HG03045 (cell line): Measurements from ENCODE around the gene CLTB.
"Not testable (repeated sequence)": the region's sequence is repeated elsewhere in the genome, so short reads cannot be mapped to it uniquely, and the experiment has no call there.

ENCODE experiments used
- ATAC-seq: cut with Tn5 transposase; IDR thresholded peaks from one replicate; pipeline ENCODE4 v1.9.1; 2021; ENCODE audit warnings: mild to moderate bottlenecking, moderate library complexity; ENCODE audit not compliant: unreplicated experiment

The CLTB gene, protein sequence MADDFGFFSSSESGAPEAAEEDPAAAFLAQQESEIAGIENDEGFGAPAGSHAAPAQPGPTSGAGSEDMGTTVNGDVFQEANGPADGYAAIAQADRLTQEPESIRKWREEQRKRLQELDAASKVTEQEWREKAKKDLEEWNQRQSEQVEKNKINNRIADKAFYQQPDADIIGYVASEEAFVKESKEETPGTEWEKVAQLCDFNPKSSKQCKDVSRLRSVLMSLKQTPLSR

GRCh38 chr5:176415952-176416924 lies at the start of gene CLTB:
CLTB (minus strand) TSS chr5:176416539; CDS start chr5:176416363, 176 bp downstream.
- ATAC-seq: peak; percentile 94

DNA sequence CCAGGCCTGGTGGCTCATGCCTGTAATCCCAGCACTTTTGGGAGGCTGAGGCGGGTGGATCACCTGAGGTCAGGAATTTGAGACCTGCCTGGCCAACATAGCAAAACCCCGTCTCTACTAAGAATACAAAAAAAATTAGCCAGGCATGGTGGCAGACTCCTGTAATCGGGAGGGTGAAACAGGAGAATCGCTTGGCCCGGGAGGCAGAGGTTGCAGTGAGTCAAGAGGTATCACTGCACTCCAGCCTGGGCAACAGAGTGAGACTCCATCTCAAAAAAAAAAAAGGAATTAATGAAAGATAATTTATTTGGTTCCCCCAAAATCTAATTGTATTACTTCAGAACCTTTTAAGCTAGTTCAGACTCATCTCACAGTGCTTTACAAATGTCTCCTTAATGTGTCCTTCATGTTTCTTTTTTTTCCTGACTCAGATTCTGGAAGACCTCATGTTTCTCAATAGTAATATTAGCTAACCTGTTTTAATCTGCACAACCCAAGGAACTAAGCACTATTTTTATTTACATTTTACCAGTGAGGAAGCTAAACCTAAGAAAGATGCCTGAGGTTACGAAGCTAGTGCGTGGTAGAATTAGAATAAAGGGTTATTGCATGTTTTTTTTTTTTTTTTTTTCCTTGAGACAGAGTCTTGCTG lies 46.9 kb upstream of the CLTB start:
- no peak for ATAC-seq

DNA sequence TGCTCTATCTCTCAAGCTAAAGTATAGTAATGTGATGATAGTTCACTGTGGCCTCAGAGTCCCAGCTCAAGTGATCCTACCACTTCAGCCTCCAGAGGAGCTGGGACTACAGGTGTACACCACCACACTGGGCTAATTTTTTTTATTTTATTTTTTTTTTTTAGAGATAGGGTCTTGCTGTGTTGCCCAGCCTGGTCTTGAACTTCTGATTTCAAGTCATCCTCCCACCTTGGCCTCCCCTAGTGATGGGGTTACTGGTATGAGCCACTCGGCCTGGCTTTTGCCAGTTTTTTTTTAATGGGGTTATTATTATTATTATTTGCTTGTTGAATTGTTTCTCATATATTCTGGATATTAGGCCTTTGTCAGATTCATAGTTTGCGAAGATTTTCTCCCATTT lies 45.0 kb upstream of the CLTB start:
- no peak for ATAC-seq

DNA sequence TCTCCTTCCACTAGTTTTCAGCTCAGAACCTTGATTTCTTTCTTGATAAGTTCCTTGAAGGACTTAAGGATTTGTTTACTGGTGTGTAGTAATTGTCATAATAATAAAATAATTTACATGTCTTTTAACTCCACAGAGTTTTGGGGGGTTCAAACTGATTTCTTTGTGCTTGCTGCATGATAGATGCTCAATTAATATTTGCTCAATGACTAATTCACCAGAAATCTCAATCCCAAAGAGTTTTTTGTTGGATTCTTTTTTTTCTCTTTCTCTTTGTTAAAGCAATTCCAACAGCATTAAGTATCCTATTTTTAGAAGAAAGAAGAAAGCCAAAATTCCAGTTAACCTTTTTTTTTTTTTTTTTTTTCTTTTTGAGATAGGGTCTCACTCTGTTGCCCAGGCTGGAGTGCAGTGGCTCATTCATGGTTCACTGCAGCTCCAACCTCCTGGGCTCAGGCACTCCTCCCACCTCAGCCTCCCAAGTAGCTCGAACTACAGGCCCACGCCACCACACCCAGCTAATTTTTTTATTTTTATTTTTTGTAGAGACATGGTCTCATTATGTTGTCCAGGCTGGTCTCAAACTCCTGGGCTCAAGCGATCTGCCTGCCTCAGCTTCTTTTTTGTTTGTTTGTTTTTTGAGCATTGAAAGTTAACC lies 42.7 kb upstream of the CLTB start:
- no peak for ATAC-seq

DNA sequence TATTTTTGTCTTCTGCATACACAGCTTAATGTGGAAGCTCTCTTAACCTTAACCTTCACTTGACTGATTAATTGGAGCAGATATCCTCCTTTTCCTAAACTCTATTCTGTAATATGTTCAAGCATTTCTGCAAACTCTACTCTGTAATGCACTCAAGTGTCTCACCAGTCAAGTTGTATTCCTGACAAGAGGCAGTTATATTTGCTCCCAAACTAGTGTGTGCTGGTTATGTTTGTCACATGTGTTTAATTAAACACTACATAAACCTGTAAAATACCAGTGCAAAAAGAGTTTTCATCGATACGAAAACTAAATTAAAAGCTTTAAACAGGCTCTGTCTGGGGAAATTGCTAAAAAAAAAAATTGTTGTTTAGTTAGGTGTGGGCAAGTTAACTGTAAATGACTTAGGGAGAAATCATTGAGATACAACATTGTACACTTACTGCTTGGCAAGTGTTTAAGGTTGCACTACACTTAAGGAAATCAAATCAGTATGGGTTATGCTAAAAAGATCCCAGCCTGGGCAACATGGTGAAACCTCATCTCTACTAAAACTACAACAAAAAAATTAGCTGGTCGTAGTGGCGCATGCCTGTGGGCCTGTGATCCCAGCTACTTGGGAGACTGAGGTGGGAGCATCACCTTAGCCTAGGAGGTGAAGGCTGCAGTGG lies 38.5 kb upstream of the CLTB start:
- no peak for ATAC-seq

DNA sequence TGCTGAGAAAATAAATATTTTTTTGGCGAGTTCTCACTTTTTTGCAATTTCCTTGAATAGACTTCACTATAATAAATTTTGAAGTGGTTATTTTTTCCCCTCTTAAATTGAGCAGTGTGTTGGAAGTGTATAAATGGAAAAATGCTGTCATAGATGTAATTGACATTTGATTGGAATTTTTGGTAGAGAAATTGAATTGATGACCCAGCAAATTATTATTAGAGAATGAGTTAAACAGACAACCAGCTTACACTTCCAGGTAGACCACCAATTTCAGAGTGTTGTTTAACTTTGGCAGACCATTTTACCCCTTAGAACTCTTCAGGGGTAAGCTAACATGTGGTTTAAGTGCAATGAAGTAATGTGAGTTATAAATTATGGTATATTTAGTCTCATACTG lies 33.7 kb upstream of the CLTB start:
- no peak for ATAC-seq

DNA sequence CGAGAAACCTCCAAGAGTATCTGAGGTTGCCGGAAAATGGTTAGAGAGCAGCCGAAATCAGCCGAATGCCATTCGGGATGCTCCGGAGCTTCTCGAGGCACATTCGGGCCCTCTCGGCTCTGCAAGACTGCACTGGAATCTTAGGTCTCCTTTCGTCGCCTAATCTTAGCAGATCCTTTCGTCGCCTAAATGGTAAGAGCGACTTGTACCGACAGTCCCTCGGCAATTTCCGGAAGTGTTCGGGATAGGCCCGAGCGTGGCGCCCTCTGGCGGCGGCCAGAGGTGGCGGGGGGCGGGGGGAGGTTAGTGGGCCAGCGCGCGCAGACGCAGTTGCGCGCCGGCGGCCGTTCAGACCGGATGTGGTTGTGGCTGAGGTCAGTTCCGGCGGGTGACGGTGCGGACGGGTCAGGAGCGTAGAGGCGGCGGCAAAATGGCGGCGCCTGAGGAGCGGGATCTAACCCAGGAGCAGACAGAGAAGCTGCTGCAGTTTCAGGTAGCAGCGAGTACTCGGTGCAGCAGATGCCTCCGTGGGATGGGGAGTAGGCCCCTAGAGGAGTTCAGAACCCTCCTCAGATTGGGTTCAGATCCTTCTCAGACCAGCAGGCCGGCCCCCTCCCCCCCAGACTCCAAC lies 31.8 kb upstream of the CLTB start, which contains the start of gene FAF2:
Gene FAF2, plus strand, starts transcription at position 408 of the 631 bp plus-strand sequence. Its CDS starts 23 bp downstream, at position 431.
- peak; percentile 92 for ATAC-seq

DNA sequence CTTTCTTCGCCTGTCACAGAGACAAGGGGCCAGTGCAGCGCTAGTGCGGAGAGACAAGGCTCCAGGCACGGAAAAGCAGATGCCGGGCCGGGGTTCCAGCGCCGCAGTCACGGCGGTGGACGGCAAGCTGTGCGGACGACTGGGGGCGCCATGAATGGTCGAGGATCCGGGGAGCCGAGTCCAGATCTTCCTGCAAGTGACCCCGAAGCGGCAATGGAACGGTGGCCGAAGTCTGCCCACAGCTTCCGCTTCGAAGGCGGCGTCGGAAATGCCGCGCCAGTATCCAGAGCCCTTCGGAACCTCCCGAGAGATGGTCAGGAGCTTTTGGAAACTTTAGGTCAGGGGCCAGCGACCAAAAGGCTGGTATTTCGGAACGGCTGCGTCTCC lies 31.2 kb upstream of the CLTB start:
- ATAC-seq: peak; percentile 22

GRCh38 chr5:176446884-176447590 lies 30.7 kb upstream of the CLTB start:
- no peak for ATAC-seq

DNA sequence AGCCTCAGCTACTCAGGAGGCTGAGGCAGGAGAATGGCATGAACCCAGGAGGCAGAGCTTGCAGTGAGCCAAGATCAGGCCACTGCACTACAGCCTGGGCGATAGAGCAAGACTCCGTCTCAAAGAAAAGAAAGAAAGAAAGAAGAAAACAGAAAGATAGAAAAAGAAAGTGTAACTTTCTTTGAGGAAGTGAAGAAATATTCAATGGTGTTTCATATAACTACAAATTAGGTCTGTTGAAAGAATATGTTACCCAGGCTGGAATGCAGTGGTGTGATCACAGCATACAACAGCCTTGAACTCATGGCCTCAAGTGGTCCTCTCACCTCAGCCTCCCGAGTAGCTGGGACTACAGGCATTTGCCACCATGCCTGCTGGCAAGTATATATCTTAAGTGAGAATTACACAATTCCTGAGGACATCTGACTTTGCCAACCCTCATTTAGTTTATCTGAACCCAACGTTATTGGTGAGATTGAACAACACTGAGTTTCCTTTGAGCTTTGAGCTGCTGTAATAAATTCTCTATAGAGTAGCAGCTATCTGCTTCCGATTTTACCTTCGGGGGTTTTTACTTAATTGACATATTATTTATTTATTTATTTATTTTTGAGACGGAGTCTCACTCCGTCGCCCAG lies 29.8 kb upstream of the CLTB start:
- no peak for ATAC-seq

GRCh38 chr5:176444742-176445141 lies 28.4 kb upstream of the CLTB start:
- no peak for ATAC-seq

DNA sequence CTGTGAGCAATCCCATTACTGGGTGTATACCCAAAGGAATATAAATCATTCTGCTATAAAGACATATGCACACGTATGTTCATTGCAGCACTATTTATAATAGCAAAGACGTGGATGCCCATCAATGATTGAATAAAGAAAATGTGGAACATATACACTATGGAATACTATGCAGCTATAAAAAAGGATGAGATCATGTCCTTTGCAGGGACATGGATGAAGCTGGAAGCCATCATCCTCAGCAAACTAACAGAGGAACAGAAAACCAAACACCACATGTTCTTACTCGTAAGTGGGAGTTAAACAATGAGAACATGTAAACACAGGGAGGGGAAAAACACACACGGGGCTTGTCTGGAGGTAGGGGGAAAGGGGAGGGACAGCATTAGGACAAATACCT lies 26.6 kb upstream of the CLTB start:
- ATAC-seq: not testable (repeated sequence)

- no peak for ATAC-seq
These were observed 25.6 kb upstream of the CLTB start for GRCh38 chr5:176441921-176442323.

DNA sequence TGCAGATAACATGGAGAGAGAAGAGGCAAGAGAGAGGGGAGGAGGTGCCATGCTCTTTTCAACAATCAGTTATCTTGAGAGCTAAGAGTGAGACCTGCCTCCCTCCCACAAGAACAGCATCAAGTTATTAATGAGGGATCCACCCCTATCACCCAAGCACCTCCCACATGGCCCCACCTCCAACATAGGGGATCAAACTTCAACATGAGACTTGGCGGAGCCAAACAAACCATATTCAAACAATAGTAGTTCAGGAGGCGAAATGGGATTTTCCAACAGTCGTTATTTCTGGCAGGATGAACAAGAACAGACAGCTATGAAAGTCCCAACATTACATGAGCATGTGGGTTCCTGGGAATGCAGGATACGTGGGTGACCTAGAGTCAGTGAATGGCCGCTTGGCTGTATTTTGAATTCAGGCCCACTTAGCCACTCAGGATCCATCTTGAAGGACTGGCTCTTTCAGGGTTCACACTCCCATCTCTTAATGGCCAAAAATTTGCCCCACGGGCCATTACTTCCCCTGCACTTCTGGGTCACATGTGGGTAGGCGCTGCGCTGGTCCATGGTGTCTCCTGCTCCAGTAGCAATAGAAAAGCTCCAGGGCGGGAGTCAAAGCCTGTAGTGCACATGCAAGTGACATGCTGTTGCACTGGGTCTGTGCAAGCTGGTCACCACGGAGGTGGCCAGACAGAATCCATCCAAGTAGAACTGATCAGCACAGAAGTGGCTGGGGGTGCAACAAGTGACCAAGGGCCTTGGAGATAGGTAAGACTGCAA lies 24.8 kb upstream of the CLTB start:
- no peak for ATAC-seq

DNA sequence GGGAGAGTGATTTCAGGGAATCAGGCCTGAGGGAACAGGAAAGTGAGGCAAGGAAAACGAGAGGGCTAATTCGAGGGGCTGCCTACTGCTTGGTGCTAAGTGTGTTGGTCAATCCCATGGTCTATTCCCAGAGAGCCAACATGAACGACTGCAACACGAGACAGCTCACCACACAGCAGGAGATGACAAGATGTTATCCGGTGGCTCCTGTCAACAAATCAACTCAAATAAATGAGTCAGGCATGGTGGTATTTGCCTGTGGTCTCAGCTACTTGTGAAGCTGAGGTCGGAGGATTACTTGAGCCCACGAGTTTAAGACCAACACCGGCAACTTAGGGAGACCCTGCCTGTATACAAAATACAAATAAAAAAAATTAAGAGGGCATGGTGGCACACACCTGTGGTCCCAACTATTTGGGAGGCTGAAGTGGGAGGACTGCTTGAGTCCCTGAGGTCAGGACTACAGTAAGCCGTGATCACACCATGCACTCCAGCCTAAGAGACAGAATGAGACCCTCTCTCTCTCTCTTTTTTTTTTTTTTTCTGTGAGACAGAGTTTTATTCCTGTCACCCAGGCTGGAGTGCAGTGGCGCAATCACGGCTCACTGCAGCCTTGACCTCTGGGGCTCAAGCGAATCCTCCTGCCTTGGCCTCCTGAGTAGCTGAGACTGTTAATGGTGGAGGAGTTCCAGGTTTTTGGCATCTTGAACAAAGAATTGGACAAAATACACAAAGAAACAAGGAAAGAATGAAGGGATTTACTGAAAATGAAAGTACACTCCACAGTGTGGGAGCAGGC lies 22.8 kb upstream of the CLTB start:
- no peak for ATAC-seq

DNA sequence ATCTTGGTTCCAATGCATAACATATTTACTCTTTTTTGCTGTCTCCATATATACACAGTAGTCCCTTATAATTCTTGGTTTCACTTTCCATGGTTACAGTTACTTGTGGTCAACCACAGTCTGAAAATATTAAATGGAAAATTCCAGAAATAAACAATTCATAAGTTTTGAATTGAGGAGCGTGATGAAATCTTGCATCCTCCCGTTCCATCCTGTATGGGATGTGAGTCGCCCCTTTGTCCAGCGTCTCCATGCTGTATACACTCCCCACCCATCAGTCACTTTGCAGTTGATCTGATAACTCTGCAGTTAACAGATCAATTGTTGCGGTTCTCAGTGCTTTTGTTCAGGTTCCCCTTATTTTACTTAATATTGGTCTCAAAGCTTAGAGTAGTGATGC lies 20.3 kb upstream of the CLTB start:
- no peak for ATAC-seq

- no peak for ATAC-seq
These were observed 16.4 kb upstream of the CLTB start for GRCh38 chr5:176432707-176433106.
